ENCODE measurements around the gene METAP1D. TPM values are rescaled to one million over a fixed set of nuclear protein-coding genes. Genes with fewer than 3 reads are reported as not detected.
A peak's percentile ranks its signal among the peaks of the same experiment; 100 is the strongest.

METAP1D gene
- total RNA-seq (2021; ENCODE audit: unreplicated experiment), result 15.8 TPM
- 5.3 and 7.8 TPM in 2 replicates for polyA plus RNA-seq (2012)
- Bru-seq, nascent RNA, result percentile 64 among the genes with signal in this experiment
- BruChase-seq, experiment 1, labeled RNA remaining after a 6-hour chase, result percentile 68 among the genes with signal in this experiment
- BruChase-seq, experiment 2, labeled RNA remaining after a 2-hour chase, result percentile 68 among the genes with signal in this experiment
- long read RNA-seq, transcript METAP1D-201 (10 exons, 3,419 nt), result major isoform, 6 of 18 reads
- long read RNA-seq, partial matches to known transcripts, result 1 of 18 reads
- long read RNA-seq, other reads (novel, unspliced or antisense), result 8 of 18 reads

- H3K4me3 ChIP-seq (replicated peaks in 1 of 2; ENCODE audit: low read depth in 1 of 2, low read length in 2 of 2), result peak within 1 kb of the TSS; percentile 73 to 86
- no peaks in the 10 kb centered on the region for H3K36me3 ChIP-seq (ENCODE audit: control insufficient read depth in 1 of 2, insufficient read depth in 2 of 2, low read length in 2 of 2)
- H3K4me2 ChIP-seq (ENCODE audit: low read length), result peak within 1 kb of the TSS; percentile 89
- H2AFZ ChIP-seq (ENCODE audit: low read depth, low read length, poor library complexity, severe bottlenecking), result peak within 1 kb of the TSS; percentile 95
- H4K20me1 ChIP-seq (ENCODE audit: insufficient read depth), result no peaks in the 10 kb centered on the region
- TF ChIP-seq POLR2AphosphoS5 (IDR thresholded peaks at IDR 0.05; ENCODE audit: low read depth, low read length), result peak; percentile 90
- TF ChIP-seq ZNF274 (IDR thresholded peaks at IDR 0.05; ENCODE audit: low read depth, low read length), result no peak
- peak; percentile 42; the same call in 1 of the 2 replicates for TF ChIP-seq SP1 (IDR thresholded peaks at IDR 0.05; ENCODE audit: low read depth)
- peak; percentile 100 for TF ChIP-seq MAX (IDR thresholded peaks at IDR 0.05)
- no peak for TF ChIP-seq EZH2phosphoT487 (IDR thresholded peaks at IDR 0.05; ENCODE audit: borderline replicate concordance)
- no peak; the same call in 1 of the 2 replicates for TF ChIP-seq RAD21 (IDR thresholded peaks at IDR 0.05; ENCODE audit: low read depth)
- peak; percentile 98 for TF ChIP-seq YY1 (IDR thresholded peaks at IDR 0.05; ENCODE audit: extremely low read depth, insufficient replicate concordance, low read depth, low read length)
- peak; percentile 37 for TF ChIP-seq TCF7L2 (IDR thresholded peaks at IDR 0.05; ENCODE audit: borderline replicate concordance, extremely low read depth, insufficient read depth, insufficient read length)
- peak; percentile 75 for TF ChIP-seq POLR2A (IDR thresholded peaks at IDR 0.05; ENCODE audit: borderline replicate concordance, extremely low read depth, insufficient read depth, insufficient read length)
- peak; percentile 87 for TF ChIP-seq CBX3 (IDR thresholded peaks at IDR 0.05; ENCODE audit: low read depth)
- TF ChIP-seq SIN3A (IDR thresholded peaks at IDR 0.05; ENCODE audit: low read depth), result peak; percentile 100
- ATAC-seq (peak; percentile 98), DNase-seq (ENCODE audit: low read depth, low spot score) (peak; percentile 85)
- CTCF ChIA-PET, result no interaction called here
- H3K27ac ChIP-seq (ENCODE audit: low read depth, low read length), result peak within 1 kb of the TSS; percentile 72
- H3K9ac ChIP-seq (ENCODE audit: low read length), result peak within 1 kb of the TSS; percentile 86
- RAD21 ChIA-PET (ENCODE audit: low non-redundant PET in 1 of 2, low total read pairs in 2 of 2, uncharacterized antibody in 2 of 2, unreplicated experiment in 2 of 2), result no interaction called here
- H3K27me3 ChIP-seq (ENCODE audit: insufficient read depth, low read length), result no peaks in the 10 kb centered on the region
- peaks cover 6 to 24% of the 10 kb centered on the region in 2 experiments for H3K4me1 ChIP-seq (ENCODE audit: control insufficient read depth in 1 of 2, insufficient read depth in 2 of 2, low read length in 2 of 2)
- H3K9me3 ChIP-seq (ENCODE audit: control insufficient read depth in 1 of 2, insufficient read depth in 1 of 2, low read depth in 1 of 2, low read length in 2 of 2), result no peaks in the 10 kb centered on the region
- H3K79me2 ChIP-seq (ENCODE audit: insufficient read depth, low read length), result peaks cover 4% of the 10 kb centered on the region; the same call in 1 of the 2 replicates
- intact Hi-C loops (cut with micrococcal nuclease), result no loop called here
- BruUV-seq (replicated peaks), result TSS peak; percentile 85
- POLR2A ChIA-PET, result no interaction called here
- no peaks in the 10 kb centered on the region for H3K9me2 ChIP-seq (ENCODE audit: insufficient read depth)
Observed at GRCh38 chr2:171999604-172000469, at the start of gene METAP1D. Gene METAP1D (plus strand): TSS chr2:171999953. CDS start chr2:171999970, 17 bp downstream.

Measured in HCT116 (cell line).